Common myeloid progenitor, CD34-positive (primary cell): ENCODE measurements around the gene ANXA3.

ENCODE experiments used
- CTCF ChIA-PET: fragments of 350-600 bp; sonication (Branson Sonifier 250); formaldehyde crosslinking; loops from one replicate; lab custom pipeline; 2021; ENCODE audit warnings: antibody characterized with exemption; lab: Charles Lee
- POLR2A ChIA-PET: fragments of 350-600 bp; sonication (Branson Sonifier 250); formaldehyde crosslinking; loops from one replicate; lab custom pipeline; 2021; ENCODE audit warnings: antibody characterized with exemption; lab: Charles Lee
- DNase-seq, 3 donors: peaks; one replicate each; pipeline versions ENCODE4 v3.0.0 to v3.0.0-alpha.2; 2013
- H3K27ac ChIP-seq, 2 experiments: 1 replicate in 1 of 2; 2 replicates in 1 of 2; pipeline ENCODE4 v1.7.0; 2013; ENCODE audit warnings: inconsistent platforms in 2 of 2, low read length in 2 of 2, mild to moderate bottlenecking in 2 of 2, low read depth in 1 of 2, moderate library complexity in 1 of 2; ENCODE audit not compliant: severe bottlenecking in 2 of 2, insufficient read depth in 1 of 2, poor library complexity in 1 of 2
- H3K27me3 ChIP-seq, 5 experiments: replicated peaks in 2 of 5; 1 replicate in 3 of 5; 2 replicates in 2 of 5; pipeline versions ENCODE4 v1.6.1 to v1.7.0; 2013; ENCODE audit warnings: low read length in 4 of 5, mild to moderate bottlenecking in 2 of 5, moderate library complexity in 2 of 5, inconsistent platforms in 1 of 5; ENCODE audit not compliant: insufficient read depth in 5 of 5, control insufficient read depth in 4 of 5
- H3K36me3 ChIP-seq, 4 experiments: 1 replicate in 2 of 4; 2 replicates in 2 of 4; pipeline versions ENCODE4 v1.6.1 to v1.7.0; 2013; ENCODE audit warnings: low read length in 3 of 4, control low read depth in 1 of 4, mild to moderate bottlenecking in 1 of 4; ENCODE audit not compliant: control insufficient read depth in 4 of 4, insufficient read depth in 4 of 4
- H3K4me1 ChIP-seq, 4 experiments: 1 replicate in 3 of 4; 2 replicates in 1 of 4; pipeline versions ENCODE4 v1.6.1 to v1.7.1; 2013; ENCODE audit warnings: low read length in 3 of 4, mild to moderate bottlenecking in 3 of 4, control low read depth in 1 of 4, inconsistent platforms in 1 of 4, moderate library complexity in 1 of 4; ENCODE audit not compliant: control insufficient read depth in 4 of 4, insufficient read depth in 4 of 4; ENCODE audit errors: control extremely low read depth in 1 of 4
- H3K4me3 ChIP-seq, 7 experiments: 1 replicate in 4 of 7; 2 replicates in 3 of 7; pipeline versions ENCODE4 v1.5.1 to v1.7.0; 2013; ENCODE audit warnings: mild to moderate bottlenecking in 7 of 7, low read length in 6 of 7, moderate library complexity in 6 of 7, inconsistent platforms in 2 of 7, low read depth in 2 of 7, control low read depth in 1 of 7; ENCODE audit not compliant: insufficient read depth in 4 of 7, control insufficient read depth in 1 of 7; ENCODE audit errors: extremely low read depth in 1 of 7
- H3K9me3 ChIP-seq, 5 experiments: 1 replicate in 4 of 5; 2 replicates in 1 of 5; pipeline versions ENCODE4 v1.6.1 to v1.7.1; 2013; ENCODE audit warnings: low read length in 4 of 5, mild to moderate bottlenecking in 2 of 5, inconsistent platforms in 1 of 5, low read depth in 1 of 5, moderate library complexity in 1 of 5; ENCODE audit not compliant: control insufficient read depth in 4 of 5, insufficient read depth in 2 of 5; ENCODE audit errors: control extremely low read depth in 1 of 5
- WGBS: methylation state at CpG from one replicate; pipeline ENCODE4 v1.1.5; 2013; ENCODE audit not compliant: insufficient coverage; 5-methylcytosine and 5-hydroxymethylcytosine counted together

Gene ANXA3

DNA sequence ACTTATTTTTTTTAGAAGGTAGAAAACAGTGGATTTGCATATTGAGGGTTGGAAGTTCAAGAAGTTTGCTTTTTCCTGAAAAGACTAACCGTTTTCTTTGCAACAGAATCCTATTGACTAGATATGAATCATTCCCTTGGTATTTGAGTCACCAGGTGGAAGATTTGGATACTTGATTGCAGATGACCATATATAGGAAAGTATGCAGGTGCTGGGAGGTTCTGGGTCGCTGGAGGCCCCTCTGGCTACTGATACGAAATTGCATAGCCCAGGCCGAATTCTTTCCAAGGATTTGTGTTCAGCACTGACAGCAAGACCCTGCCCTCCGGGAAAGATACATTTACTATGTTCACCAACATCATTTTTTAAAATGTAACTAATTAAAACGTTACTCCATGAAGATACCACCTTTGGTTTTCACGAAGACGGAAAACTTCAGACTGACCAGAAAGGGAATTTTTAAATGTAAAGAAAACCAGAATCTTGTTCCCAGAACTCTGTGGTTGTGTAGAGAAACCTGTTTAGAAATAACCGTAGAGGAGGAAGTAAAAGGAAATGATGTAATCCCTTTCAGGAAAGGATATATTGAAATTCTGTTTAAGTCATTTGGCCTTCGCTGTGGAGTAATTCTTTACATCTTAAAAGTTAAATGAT lies 946 bp downstream of the ANXA3 start:
- Histone ChIP-seq H3K27ac (no peak overlapping the region), H3K9me3 (no peaks in the 10 kb centered on the region), H3K27me3 (peaks cover 0 to 5% (median 3%) of the 10 kb centered on the region in 5 experiments), H3K4me1 (peaks cover 8 to 22% (median 17%) of the 10 kb centered on the region in 4 experiments), H3K4me3 (peak overlapping the region in 5 of 7 experiments; percentile 5 to 86 (median 76)), H3K36me3 (no peaks in the 10 kb centered on the region)
- 24% methylated on average over 8 of the region's 10 CpGs for WGBS
- peak in 2 of 3 donors; percentile 26 to 37 for DNase-seq
- ChIA-PET CTCF (interaction anchor here (1.2 kb wide), 1 partner anchor 558 kb away, joined by 3 read pairs; no protein-coding TSS in a partner anchor), POLR2A (no interaction called here)

DNA sequence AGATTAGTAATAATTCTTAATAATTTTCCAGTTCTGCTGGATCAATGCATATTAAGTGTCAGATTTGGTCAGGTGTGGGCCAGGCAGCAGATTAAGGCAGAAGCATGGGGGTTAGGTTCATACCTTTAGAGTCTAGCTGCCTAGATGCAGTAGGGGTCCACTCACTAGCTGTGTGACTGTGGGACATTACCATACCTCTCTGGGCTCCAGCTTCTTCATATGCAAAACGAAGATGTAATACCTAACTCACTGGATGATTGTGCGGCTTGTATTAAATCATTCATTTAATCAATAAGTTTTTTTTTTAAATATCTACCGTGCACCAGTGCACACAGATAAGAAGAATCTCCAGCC lies 1.4 kb downstream of the ANXA3 start:
- no CpG with 5 or more reads among the region's 3 CpGs for WGBS
- Histone ChIP-seq H3K27ac (no peak overlapping the region), H3K27me3 (peaks cover 0 to 5% (median 3%) of the 10 kb centered on the region in 5 experiments), H3K4me1 (peaks cover 8 to 22% (median 17%) of the 10 kb centered on the region in 4 experiments), H3K9me3 (no peaks in the 10 kb centered on the region), H3K4me3 (peak overlapping the region in 2 of 7 experiments; percentile 65 to 86), H3K36me3 (no peaks in the 10 kb centered on the region)
- ChIA-PET CTCF (no interaction called here), POLR2A (no interaction called here)
- DNase-seq, result no peak

DNA sequence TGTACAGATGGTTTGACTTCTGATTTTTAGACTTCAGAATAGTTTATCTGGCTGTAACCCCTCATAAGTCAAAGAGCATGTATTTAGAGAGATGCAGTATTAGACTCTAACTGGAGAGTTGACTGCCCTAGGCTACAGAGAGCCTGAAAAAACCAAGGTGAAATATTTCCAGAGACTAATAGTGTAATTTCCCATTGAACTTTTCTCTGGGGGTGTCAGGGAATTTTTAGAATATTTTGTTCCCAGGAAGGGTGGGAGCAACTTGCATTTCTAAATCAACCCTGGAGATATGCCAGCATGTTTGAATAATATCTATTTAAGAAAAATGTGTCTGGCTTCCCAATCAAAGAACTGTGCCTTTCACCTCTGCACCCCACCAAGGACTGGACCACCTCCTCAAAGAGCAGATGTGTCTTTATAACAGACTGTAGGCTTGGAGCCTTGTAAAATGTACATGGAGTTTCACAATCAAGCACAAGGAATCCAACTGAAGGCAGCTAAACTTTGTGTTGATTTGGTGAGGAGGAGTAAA lies 2.0 kb downstream of the ANXA3 start:
- H3K36me3 ChIP-seq, result no peaks in the 10 kb centered on the region
- H3K4me1 ChIP-seq, result peaks cover 8 to 22% (median 17%) of the 10 kb centered on the region in 4 experiments
- H3K9me3 ChIP-seq, result no peaks in the 10 kb centered on the region
- peak overlapping the region in 1 of 7 experiments; percentile 65 for H3K4me3 ChIP-seq
- DNase-seq, result no peak
- CTCF ChIA-PET, result no interaction called here
- peaks cover 0 to 5% (median 3%) of the 10 kb centered on the region in 5 experiments for H3K27me3 ChIP-seq
- POLR2A ChIA-PET, result no interaction called here
- no peak overlapping the region for H3K27ac ChIP-seq

DNA sequence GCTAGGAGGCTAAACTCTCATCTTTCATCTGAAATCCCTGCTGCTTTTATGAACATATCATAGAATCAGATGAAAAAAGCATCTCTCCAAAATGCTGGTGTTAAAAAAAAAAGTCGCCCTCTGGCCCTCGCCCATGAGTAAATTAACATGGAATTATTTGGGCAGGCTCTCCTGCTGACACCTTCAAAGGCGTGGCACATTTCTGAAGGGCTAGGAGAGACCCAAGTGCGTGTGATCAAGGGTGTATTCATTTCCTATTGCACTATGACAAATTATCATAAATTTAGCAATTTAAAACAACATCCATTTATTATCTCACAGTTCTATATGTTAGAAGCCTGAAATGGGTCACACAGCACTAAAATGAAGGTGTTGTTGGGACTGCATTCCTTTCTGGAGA lies 5.1 kb downstream of the ANXA3 start:
- no peak for DNase-seq
- 95% methylated on average over 4 of the region's 4 CpGs for WGBS
- no peaks in the 10 kb centered on the region for H3K9me3 ChIP-seq
- ChIA-PET CTCF (no interaction called here), POLR2A (no interaction called here)
- H3K4me1 ChIP-seq, result peaks cover 8 to 17% (median 15%) of the 10 kb centered on the region in 4 experiments
- no peaks in the 10 kb centered on the region for H3K36me3 ChIP-seq
- no peak overlapping the region for H3K27ac ChIP-seq
- H3K27me3 ChIP-seq, result no peaks in the 10 kb centered on the region
- no peak overlapping the region for H3K4me3 ChIP-seq

DNA sequence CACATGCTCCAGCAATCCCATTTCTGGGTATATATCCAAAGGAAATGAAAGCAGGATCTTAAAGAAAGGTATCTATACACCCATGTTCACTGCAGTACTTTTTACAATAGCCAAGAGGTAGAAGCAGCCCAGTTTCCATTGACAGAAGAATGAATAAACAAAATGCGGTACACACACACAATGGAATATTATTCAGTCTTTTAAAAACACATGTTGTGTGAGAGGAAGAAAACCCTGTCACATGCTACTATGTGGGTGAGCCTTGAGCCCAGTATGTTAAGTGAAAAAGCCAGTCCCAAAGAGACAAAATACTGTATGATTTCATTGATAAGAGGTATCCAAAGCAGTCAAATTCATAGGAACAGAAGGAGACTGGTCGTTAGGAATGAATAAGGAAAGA lies 6.3 kb downstream of the ANXA3 start:
- H3K36me3 ChIP-seq, result no peaks in the 10 kb centered on the region
- POLR2A ChIA-PET, result no interaction called here
- H3K4me3 ChIP-seq, result no peak overlapping the region
- WGBS, result no CpG with 5 or more reads among the region's 2 CpGs
- H3K27me3 ChIP-seq, result no peaks in the 10 kb centered on the region
- H3K9me3 ChIP-seq, result no peaks in the 10 kb centered on the region
- no peak overlapping the region for H3K27ac ChIP-seq
- H3K4me1 ChIP-seq, result peaks cover 2 to 6% (median 4%) of the 10 kb centered on the region in 4 experiments
- DNase-seq, result no peak
- CTCF ChIA-PET, result no interaction called here

DNA sequence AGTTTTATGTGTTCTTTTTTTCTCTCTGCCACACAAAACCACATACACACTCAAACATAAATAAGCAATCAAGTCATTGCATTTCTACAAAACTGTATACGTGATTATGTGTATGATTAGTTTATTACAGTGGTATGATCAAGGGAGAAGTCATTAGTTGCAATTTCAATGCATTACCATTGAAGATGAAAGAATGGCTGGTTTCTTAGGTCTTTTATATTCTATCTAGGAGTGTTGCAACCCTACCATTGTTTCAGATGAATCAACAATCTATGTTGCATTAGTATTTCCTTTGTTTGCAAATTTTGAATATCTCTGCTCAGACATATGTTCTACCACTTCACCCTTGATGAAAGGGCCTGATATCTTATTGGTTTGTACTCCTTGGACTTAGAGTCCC lies 6.8 kb downstream of the ANXA3 start:
- H3K27ac ChIP-seq, result no peak overlapping the region
- POLR2A ChIA-PET, result no interaction called here
- H3K4me1 ChIP-seq, result no peaks in the 10 kb centered on the region
- CTCF ChIA-PET, result no interaction called here
- WGBS, result no CpG with 5 or more reads among the region's 1 CpG
- no peaks in the 10 kb centered on the region for H3K9me3 ChIP-seq
- no peak for DNase-seq
- no peaks in the 10 kb centered on the region for H3K27me3 ChIP-seq
- H3K4me3 ChIP-seq, result no peak overlapping the region
- no peaks in the 10 kb centered on the region for H3K36me3 ChIP-seq

DNA sequence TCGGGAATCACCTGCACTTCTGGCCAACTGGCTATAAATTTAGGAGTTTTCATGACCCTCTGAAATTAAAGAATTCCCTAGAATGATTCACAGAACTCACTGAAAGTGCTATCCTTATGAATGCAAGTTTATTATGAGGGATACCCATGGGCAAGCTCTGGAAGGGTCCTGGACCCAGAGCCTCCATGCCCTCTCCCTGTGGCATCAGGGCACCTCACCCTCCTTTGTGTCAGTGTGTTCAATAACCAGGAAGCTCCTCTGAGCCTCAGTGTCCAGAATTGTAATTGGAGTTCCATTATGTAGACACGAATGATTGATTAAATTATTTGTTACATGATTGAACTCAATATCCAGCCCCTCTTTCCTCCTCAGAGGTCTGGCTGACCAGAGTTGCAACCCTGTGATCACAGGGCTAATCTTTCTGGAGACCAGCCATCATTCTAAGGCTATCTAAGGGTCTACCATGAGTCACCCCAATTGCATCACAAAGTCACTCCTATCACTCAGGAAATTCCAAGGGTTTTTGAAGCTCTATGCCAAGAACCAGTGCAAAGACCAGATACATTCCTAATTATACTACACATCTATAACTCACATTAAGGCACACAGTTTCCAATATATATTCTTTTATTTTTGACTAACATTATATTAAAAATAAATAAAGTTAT lies 8.9 kb downstream of the ANXA3 start:
- no peak for DNase-seq
- H3K9me3 ChIP-seq, result no peaks in the 10 kb centered on the region
- 100% methylated on average over 1 of the region's 2 CpGs for WGBS
- ChIA-PET CTCF (no interaction called here), POLR2A (no interaction called here)
- H3K27me3 ChIP-seq, result no peaks in the 10 kb centered on the region
- H3K27ac ChIP-seq, result no peak overlapping the region
- no peak overlapping the region for H3K4me3 ChIP-seq
- H3K36me3 ChIP-seq, result no peaks in the 10 kb centered on the region
- H3K4me1 ChIP-seq, result no peaks in the 10 kb centered on the region
